ENCODE data around the gene KRT73. TPM values are rescaled to one million over a fixed set of nuclear protein-coding genes. Genes with fewer than 3 reads are reported as not detected.

Gene KRT73
- total and polyA plus RNA-seq, 2 experiments from 2014 or later = not detected

DNA sequence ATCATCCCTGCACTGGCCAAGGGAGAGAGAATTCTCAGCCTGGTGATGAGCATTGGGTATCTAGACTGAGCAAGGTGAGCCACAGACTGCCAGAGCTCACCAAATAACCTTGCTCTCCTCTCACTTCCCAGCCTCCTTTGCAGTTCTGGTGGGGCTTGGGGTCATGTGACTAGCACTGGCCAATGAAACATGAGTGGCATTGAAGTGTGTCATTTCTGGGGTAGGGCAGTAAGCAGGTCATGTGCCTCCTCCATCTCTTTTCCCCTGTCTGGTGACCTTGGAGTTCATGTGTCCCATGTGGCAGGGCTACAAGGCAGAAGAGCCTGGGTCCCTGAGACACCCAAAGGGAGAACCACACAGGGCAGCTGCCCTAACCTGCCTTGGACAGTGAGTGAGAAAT, 13.5 kb downstream of the KRT73 start:
- H3K79me2 ChIP-seq (replicated peaks; ENCODE audit: insufficient read depth) = no peaks in the 10 kb centered on the region
- H3K4me1 Mint-ChIP-seq = no peaks in the 10 kb centered on the region
- no peak overlapping the region for H3K4me3 ChIP-seq
- H3K9me3 Mint-ChIP-seq = no peaks in the 10 kb centered on the region; the same call in 2 of the 3 replicates
- DNase-seq (ENCODE audit: low spot score) = no peak
- H3K9me2 ChIP-seq (ENCODE audit: insufficient read depth) = 0 out of 2 replicates have a peak, but pooled peaks cover 5% of the 10 kb centered on the region
- TF ChIP-seq ZNF331 (CRISPR knock-in tag; IDR thresholded peaks at IDR 0.05; ENCODE audit: low read depth) = no peak
- TF ChIP-seq, protein P1, sequence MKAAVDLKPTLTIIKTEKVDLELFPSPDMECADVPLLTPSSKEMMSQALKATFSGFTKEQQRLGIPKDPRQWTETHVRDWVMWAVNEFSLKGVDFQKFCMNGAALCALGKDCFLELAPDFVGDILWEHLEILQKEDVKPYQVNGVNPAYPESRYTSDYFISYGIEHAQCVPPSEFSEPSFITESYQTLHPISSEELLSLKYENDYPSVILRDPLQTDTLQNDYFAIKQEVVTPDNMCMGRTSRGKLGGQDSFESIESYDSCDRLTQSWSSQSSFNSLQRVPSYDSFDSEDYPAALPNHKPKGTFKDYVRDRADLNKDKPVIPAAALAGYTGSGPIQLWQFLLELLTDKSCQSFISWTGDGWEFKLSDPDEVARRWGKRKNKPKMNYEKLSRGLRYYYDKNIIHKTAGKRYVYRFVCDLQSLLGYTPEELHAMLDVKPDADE (IDR thresholded peaks at IDR 0.05) = no peak
- no peak for TF ChIP-seq NANOG (IDR thresholded peaks at IDR 0.05; ENCODE audit: borderline replicate concordance)
- no peak for TF ChIP-seq JUNB (IDR thresholded peaks at IDR 0.05; ENCODE audit: unreplicated experiment)
- TF ChIP-seq CREB1 (CRISPR knock-in tag; IDR thresholded peaks at IDR 0.05; ENCODE audit: low read depth) = no peak
- no peak for TF ChIP-seq STAT1 (IDR thresholded peaks at IDR 0.05; ENCODE audit: unreplicated experiment)
- TF ChIP-seq, protein P2, sequence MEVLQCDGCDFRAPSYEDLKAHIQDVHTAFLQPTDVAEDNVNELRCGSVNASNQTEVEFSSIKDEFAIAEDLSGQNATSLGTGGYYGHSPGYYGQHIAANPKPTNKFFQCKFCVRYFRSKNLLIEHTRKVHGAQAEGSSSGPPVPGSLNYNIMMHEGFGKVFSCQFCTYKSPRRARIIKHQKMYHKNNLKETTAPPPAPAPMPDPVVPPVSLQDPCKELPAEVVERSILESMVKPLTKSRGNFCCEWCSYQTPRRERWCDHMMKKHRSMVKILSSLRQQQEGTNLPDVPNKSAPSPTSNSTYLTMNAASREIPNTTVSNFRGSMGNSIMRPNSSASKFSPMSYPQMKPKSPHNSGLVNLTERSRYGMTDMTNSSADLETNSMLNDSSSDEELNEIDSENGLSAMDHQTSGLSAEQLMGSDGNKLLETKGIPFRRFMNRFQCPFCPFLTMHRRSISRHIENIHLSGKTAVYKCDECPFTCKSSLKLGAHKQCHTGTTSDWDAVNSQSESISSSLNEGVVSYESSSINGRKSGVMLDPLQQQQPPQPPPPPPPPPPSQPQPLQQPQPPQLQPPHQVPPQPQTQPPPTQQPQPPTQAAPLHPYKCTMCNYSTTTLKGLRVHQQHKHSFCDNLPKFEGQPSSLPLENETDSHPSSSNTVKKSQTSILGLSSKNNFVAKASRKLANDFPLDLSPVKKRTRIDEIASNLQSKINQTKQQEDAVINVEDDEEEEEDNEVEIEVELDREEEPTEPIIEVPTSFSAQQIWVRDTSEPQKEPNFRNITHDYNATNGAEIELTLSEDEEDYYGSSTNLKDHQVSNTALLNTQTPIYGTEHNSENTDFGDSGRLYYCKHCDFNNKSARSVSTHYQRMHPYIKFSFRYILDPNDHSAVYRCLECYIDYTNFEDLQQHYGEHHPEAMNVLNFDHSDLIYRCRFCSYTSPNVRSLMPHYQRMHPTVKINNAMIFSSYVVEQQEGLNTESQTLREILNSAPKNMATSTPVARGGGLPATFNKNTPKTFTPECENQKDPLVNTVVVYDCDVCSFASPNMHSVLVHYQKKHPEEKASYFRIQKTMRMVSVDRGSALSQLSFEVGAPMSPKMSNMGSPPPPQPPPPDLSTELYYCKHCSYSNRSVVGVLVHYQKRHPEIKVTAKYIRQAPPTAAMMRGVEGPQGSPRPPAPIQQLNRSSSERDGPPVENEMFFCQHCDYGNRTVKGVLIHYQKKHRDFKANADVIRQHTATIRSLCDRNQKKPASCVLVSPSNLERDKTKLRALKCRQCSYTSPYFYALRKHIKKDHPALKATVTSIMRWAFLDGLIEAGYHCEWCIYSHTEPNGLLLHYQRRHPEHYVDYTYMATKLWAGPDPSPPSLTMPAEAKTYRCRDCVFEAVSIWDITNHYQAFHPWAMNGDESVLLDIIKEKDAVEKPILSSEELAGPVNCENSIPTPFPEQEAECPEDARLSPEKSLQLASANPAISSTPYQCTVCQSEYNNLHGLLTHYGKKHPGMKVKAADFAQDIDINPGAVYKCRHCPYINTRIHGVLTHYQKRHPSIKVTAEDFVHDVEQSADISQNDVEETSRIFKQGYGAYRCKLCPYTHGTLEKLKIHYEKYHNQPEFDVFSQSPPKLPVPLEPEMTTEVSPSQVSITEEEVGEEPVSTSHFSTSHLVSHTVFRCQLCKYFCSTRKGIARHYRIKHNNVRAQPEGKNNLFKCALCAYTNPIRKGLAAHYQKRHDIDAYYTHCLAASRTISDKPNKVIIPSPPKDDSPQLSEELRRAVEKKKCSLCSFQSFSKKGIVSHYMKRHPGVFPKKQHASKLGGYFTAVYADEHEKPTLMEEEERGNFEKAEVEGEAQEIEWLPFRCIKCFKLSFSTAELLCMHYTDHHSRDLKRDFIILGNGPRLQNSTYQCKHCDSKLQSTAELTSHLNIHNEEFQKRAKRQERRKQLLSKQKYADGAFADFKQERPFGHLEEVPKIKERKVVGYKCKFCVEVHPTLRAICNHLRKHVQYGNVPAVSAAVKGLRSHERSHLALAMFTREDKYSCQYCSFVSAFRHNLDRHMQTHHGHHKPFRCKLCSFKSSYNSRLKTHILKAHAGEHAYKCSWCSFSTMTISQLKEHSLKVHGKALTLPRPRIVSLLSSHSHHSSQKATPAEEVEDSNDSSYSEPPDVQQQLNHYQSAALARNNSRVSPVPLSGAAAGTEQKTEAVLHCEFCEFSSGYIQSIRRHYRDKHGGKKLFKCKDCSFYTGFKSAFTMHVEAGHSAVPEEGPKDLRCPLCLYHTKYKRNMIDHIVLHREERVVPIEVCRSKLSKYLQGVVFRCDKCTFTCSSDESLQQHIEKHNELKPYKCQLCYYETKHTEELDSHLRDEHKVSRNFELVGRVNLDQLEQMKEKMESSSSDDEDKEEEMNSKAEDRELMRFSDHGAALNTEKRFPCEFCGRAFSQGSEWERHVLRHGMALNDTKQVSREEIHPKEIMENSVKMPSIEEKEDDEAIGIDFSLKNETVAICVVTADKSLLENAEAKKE (CRISPR knock-in tag; IDR thresholded peaks at IDR 0.05) = no peak
- no peaks in the 10 kb centered on the region for H3F3A ChIP-seq (replicated peaks; ENCODE audit: low read depth)
- H3K27ac Mint-ChIP-seq = no peak overlapping the region
- H3K4me2 ChIP-seq = no peak overlapping the region
- no peaks in the 10 kb centered on the region for H3K4me1 ChIP-seq (ENCODE audit: insufficient read depth)
- no peak overlapping the region for H3K27ac ChIP-seq (ENCODE audit: low read depth)
- H3K27me3 Mint-ChIP-seq (ENCODE audit: insufficient read depth, low read depth, poor library complexity) = peaks cover 11% of the 10 kb centered on the region
- H3K4me3 Mint-ChIP-seq = no peak overlapping the region
- no peaks in the 10 kb centered on the region for H3K36me3 ChIP-seq (ENCODE audit: insufficient read depth)
- no peaks in the 10 kb centered on the region for H4K20me1 ChIP-seq (replicated peaks; ENCODE audit: insufficient read depth)
- ATAC-seq = no peak
- H3K36me3 Mint-ChIP-seq (ENCODE audit: low read depth) = no peaks in the 10 kb centered on the region
- no peak overlapping the region for H2AFZ ChIP-seq
- H3K27me3 ChIP-seq (ENCODE audit: insufficient read depth) = peaks cover 24% of the 10 kb centered on the region

Measured in GM23338 (cell line).